Measurements from ENCODE around the gene MBD6. TPM values are rescaled to one million over a fixed set of nuclear protein-coding genes. Genes with fewer than 3 reads are reported as not detected.
"Not testable (repeated sequence)": the region's sequence is repeated elsewhere in the genome, so short reads cannot be mapped to it uniquely, and the experiment has no call there.

Gene MBD6
- total RNA-seq, 1 donor from 2014 or later, result 34.5 TPM

GRCh38 chr12:57487597-57488401 is 34.8 kb upstream of the MBD6 start, which contains the start of gene MARS1:
Gene MARS1 (plus strand): TSS chr12:57488068. CDS start chr12:57488091, 23 bp downstream.
- DNase-seq (ENCODE audit: missing footprints), result peak; percentile 98
- ATAC-seq, result peak; percentile 98
- intact Hi-C loops (cut with DNase I), result loop anchor here (2.0 to 5.0 kb wide), 2 partner anchors 33 to 60 kb away; partner anchors contain the start of genes DCTN2 and DDIT3

- ATAC-seq (no peak), DNase-seq (ENCODE audit: missing footprints) (no peak)
- intact Hi-C loops (cut with DNase I), result loop anchor here (2.0 to 5.0 kb wide), 2 partner anchors 32 to 59 kb away; partner anchors contain the start of genes DCTN2 and DDIT3
These were observed 34.0 kb upstream of the MBD6 start for GRCh38 chr12:57488402-57489156.

GRCh38 chr12:57489157-57489641 is 33.4 kb upstream of the MBD6 start:
- no peak for DNase-seq (ENCODE audit: missing footprints)
- ATAC-seq, result no peak
- intact Hi-C loops (cut with DNase I), result loop anchor here (2.0 to 5.0 kb wide), 2 partner anchors 32 to 58 kb away; partner anchors contain the start of genes DCTN2 and DDIT3

GRCh38 chr12:57490126-57490525 is 32.5 kb upstream of the MBD6 start:
- no peak for DNase-seq (ENCODE audit: missing footprints)
- no peak for ATAC-seq
- intact Hi-C loops (cut with DNase I), result no loop called here

GRCh38 chr12:57491393-57492280 is 31.0 kb upstream of the MBD6 start:
- no peak for ATAC-seq
- intact Hi-C loops (cut with DNase I), result no loop called here
- no peak for DNase-seq (ENCODE audit: missing footprints)

GRCh38 chr12:57495051-57495701 is 27.4 kb upstream of the MBD6 start:
- DNase-seq (ENCODE audit: missing footprints); ATAC-seq; intact Hi-C loops (cut with DNase I): not testable (repeated sequence)

- intact Hi-C loops (cut with DNase I), result no loop called here
- no peak for DNase-seq (ENCODE audit: missing footprints)
- no peak for ATAC-seq
These were observed 25.8 kb upstream of the MBD6 start for GRCh38 chr12:57496822-57497221.

- no peak for DNase-seq (ENCODE audit: missing footprints)
- intact Hi-C loops (cut with DNase I), result no loop called here
- no peak for ATAC-seq
These were observed 25.1 kb upstream of the MBD6 start for GRCh38 chr12:57497223-57498131.

- ATAC-seq, result no peak
- DNase-seq (ENCODE audit: missing footprints), result no peak
- intact Hi-C loops (cut with DNase I), result no loop called here
These were observed 24.5 kb upstream of the MBD6 start for GRCh38 chr12:57498132-57498502.

GRCh38 chr12:57498571-57498970 is 24.1 kb upstream of the MBD6 start:
- DNase-seq (ENCODE audit: missing footprints) (no peak), ATAC-seq (no peak)
- intact Hi-C loops (cut with DNase I), result no loop called here

- no peak for ATAC-seq
- intact Hi-C loops (cut with DNase I), result no loop called here
- DNase-seq (ENCODE audit: missing footprints), result no peak
These were observed 22.4 kb upstream of the MBD6 start for GRCh38 chr12:57500213-57500612.

GRCh38 chr12:57502311-57502969 is 20.2 kb upstream of the MBD6 start:
- DNase-seq (ENCODE audit: missing footprints); intact Hi-C loops (cut with DNase I); ATAC-seq: not testable (repeated sequence)

- DNase-seq (ENCODE audit: missing footprints); ATAC-seq; intact Hi-C loops (cut with DNase I): not testable (repeated sequence)
These were observed 16.1 kb upstream of the MBD6 start for GRCh38 chr12:57506541-57506940.

- intact Hi-C loops (cut with DNase I); DNase-seq (ENCODE audit: missing footprints); ATAC-seq: not testable (repeated sequence)
These were observed 14.8 kb upstream of the MBD6 start for GRCh38 chr12:57507796-57508195.

GRCh38 chr12:57511161-57511560 is 11.5 kb upstream of the MBD6 start:
- ATAC-seq (no peak), DNase-seq (ENCODE audit: missing footprints) (no peak)
- intact Hi-C loops (cut with DNase I), result no loop called here

GRCh38 chr12:57511588-57512325 is 10.9 kb upstream of the MBD6 start:
- DNase-seq (ENCODE audit: missing footprints) (no peak), ATAC-seq (no peak)
- intact Hi-C loops (cut with DNase I), result no loop called here
